Measurements from ENCODE around the gene DCHS2. TPM values are rescaled to one million over a fixed set of nuclear protein-coding genes. Genes with fewer than 3 reads are reported as not detected.

The DCHS2 gene
- total and polyA plus RNA-seq, 2 of the 8 experiments (the other 6 are each of a cell fraction or from before 2014, with no cell fraction given), result 0.54 to 2.6 TPM

DNA sequence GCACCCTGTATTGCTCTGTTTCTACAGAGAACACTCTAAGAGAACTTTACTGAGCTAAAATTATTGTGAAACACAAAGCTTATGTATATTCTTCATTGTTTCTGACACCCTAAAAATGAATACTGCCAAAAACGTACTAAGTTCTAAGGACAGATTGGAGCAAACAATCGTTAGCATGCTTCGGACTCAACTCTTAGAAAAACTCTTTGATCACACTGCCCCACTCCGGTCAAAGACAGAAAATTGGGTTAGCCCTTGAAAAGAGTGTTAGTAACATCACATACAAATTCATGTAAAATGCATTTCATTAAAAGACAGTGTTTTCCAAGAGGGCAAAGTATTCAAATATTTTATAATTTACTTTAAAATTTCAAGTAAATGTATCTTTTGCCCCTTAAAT is 177.4 kb downstream of the DCHS2 start:
- no peaks in the 10 kb centered on the region for H3K23me2 ChIP-seq (ENCODE audit: low read depth, low read length)
- H2BK15ac ChIP-seq (ENCODE audit: low read length), result no peak overlapping the region
- H4K5ac ChIP-seq (ENCODE audit: insufficient read length, low read depth, low read length), result no peak overlapping the region
- no peak overlapping the region for H2BK5ac ChIP-seq (ENCODE audit: low read depth, low read length)
- peaks cover 0 to 6% (median 3%) of the 10 kb centered on the region in 4 experiments; a peak in 2 of 7 replicates for H3K4me1 ChIP-seq (replicated peaks in 1 of 4; ENCODE audit: control insufficient read depth in 3 of 4, insufficient read depth in 4 of 4, low read length in 3 of 4)
- no peak overlapping the region for H3K56ac ChIP-seq (replicated peaks; ENCODE audit: insufficient read length, low read depth, low read length)
- H3K9me3 ChIP-seq (ENCODE audit: insufficient read depth in 2 of 2, low read depth in 1 of 2, low read length in 1 of 2), result no peaks in the 10 kb centered on the region; a peak in 1 of 4 replicates
- H2BK120ac ChIP-seq (replicated peaks; ENCODE audit: low read depth, low read length), result no peak overlapping the region
- no peaks in the 10 kb centered on the region for H3K79me2 ChIP-seq (ENCODE audit: control insufficient read depth in 1 of 2, insufficient read depth in 2 of 2, low read length in 2 of 2)
- WGBS, 2 experiments (ENCODE audit: extremely low coverage in 1 of 2, insufficient coverage in 1 of 2, insufficient read length in 1 of 2, insufficient replicate concordance in 2 of 2, low coverage in 1 of 2, low lambda C conversion rate in 2 of 2, missing lambda C conversion rate in 1 of 2), result 59% methylated on average over 4 of the region's 4 CpGs; no CpG with 5 or more reads in 1 of the 2 experiments
- H4K8ac ChIP-seq (ENCODE audit: extremely low read depth, insufficient read depth, low read length), result no peak overlapping the region
- H3K27ac ChIP-seq (ENCODE audit: low read depth, low read length), result no peak overlapping the region
- H3K79me1 ChIP-seq (ENCODE audit: low read depth, low read length), result no peaks in the 10 kb centered on the region
- no peak overlapping the region for H3K4me2 ChIP-seq (ENCODE audit: insufficient read depth in 1 of 2, low read depth in 2 of 2, low read length in 2 of 2)
- FAIRE-seq, result peak; percentile 57
- H4K20me1 ChIP-seq (replicated peaks in 1 of 2; ENCODE audit: control insufficient read depth in 1 of 2, insufficient read depth in 2 of 2, low read length in 2 of 2), result no peaks in the 10 kb centered on the region
- no peak for DNase-seq (ENCODE audit: low read depth in 1 of 2, low spot score in 2 of 2)
- no peak overlapping the region for H4K91ac ChIP-seq (replicated peaks; ENCODE audit: insufficient read length, low read length)
- H3K4me3 ChIP-seq (ENCODE audit: extremely low read depth in 1 of 4, insufficient read depth in 2 of 4, low read depth in 3 of 4, low read length in 4 of 4), result no peak overlapping the region
- H2AFZ ChIP-seq (ENCODE audit: low read length), result no peak overlapping the region
- no peak overlapping the region for H2BK12ac ChIP-seq (ENCODE audit: low read depth, low read length)
- no peak overlapping the region for H3K4ac ChIP-seq (replicated peaks; ENCODE audit: insufficient read length, low read depth, low read length)
- H3K18ac ChIP-seq (ENCODE audit: extremely low read depth, low read length), result no peak overlapping the region
- no peaks in the 10 kb centered on the region for H3K27me3 ChIP-seq (replicated peaks in 1 of 4; ENCODE audit: control insufficient read depth in 3 of 4, extremely low read depth in 1 of 4, insufficient read depth in 3 of 4, low read length in 3 of 4)
- H2AK5ac ChIP-seq (ENCODE audit: low read depth, low read length), result no peak overlapping the region
- ChIA-PET CTCF (ENCODE audit: partially characterized antibody) (interaction anchor here (0.6 to 1.0 kb wide), 3 partner anchors 10 to 232 kb away, joined by 3 read pairs; no protein-coding TSS in a partner anchor), POLR2A (ENCODE audit: partially characterized antibody) (no interaction called here)
- no peak overlapping the region for H2BK20ac ChIP-seq (ENCODE audit: low read length)
- peak in 1 of 3 experiments; percentile 27; a peak in 2 of 4 replicates for TF ChIP-seq CTCF (IDR thresholded peaks at IDR 0.05; ENCODE audit: control extremely low read depth in 1 of 3, insufficient read depth in 1 of 3, low read depth in 1 of 3, low read length in 3 of 3)
- no peak for TF ChIP-seq KDM5A (IDR thresholded peaks at IDR 0.05; ENCODE audit: low read length)
- peak; percentile 44 to 58 for TF ChIP-seq RAD21 (IDR thresholded peaks at IDR 0.05 in 1 of 2, conservative IDR thresholded peaks at IDR 0.05 in 1 of 2; ENCODE audit: low read depth in 2 of 2, low read length in 2 of 2)
- TF ChIP-seq KDM1A (IDR thresholded peaks at IDR 0.05; ENCODE audit: borderline replicate concordance, low read length), result no peak
- TF ChIP-seq SP4 (IDR thresholded peaks at IDR 0.05; ENCODE audit: low read length), result no peak
- no peak overlapping the region for H3K23ac ChIP-seq (ENCODE audit: insufficient read length)
- H3K14ac ChIP-seq (ENCODE audit: insufficient read length), result no peak overlapping the region
- no peak overlapping the region for H3K9ac ChIP-seq (replicated peaks in 1 of 4; ENCODE audit: extremely low read depth in 1 of 4, low read depth in 3 of 4, low read length in 3 of 4)
- H3K36me3 ChIP-seq (ENCODE audit: control insufficient read depth in 2 of 4, insufficient read depth in 4 of 4, low read length in 3 of 4), result no peaks in the 10 kb centered on the region

All from H1 (cell line).